ENCODE data around the gene NAALADL2.

Gene NAALADL2

GRCh38 chr3:174986685-174987084, 127.6 kb downstream of the NAALADL2 start:
- no peak for DNase-seq (ENCODE audit: extremely low spot score)
- TF ChIP-seq, protein P1, sequence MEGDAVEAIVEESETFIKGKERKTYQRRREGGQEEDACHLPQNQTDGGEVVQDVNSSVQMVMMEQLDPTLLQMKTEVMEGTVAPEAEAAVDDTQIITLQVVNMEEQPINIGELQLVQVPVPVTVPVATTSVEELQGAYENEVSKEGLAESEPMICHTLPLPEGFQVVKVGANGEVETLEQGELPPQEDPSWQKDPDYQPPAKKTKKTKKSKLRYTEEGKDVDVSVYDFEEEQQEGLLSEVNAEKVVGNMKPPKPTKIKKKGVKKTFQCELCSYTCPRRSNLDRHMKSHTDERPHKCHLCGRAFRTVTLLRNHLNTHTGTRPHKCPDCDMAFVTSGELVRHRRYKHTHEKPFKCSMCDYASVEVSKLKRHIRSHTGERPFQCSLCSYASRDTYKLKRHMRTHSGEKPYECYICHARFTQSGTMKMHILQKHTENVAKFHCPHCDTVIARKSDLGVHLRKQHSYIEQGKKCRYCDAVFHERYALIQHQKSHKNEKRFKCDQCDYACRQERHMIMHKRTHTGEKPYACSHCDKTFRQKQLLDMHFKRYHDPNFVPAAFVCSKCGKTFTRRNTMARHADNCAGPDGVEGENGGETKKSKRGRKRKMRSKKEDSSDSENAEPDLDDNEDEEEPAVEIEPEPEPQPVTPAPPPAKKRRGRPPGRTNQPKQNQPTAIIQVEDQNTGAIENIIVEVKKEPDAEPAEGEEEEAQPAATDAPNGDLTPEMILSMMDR (IDR thresholded peaks at IDR 0.05; ENCODE audit: control extremely low read depth, extremely low read depth, low read depth, missing control alignments) = no peak
- ChIA-PET CTCF (no interaction called here), POLR2A (no interaction called here)

DNA sequence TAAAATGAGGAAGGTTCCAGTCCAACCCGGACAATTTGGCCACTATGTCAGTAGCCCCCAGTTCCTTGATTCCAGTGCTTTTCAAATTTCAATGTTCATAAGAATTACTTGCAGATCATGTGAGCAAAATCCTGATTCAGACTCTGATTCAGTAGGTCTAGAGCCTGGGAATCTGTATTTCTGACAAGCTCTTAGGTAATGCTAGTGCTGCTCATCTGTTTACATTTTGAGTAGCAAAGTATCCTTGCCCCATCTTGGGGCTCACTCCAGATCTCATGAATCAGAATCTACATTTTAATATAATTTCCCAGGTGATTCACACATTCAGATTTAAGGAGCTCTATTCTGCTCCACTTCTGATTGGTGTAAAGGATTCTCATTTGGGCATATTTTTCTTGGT, 142.0 kb downstream of the NAALADL2 start:
- TF ChIP-seq, protein P1 (IDR thresholded peaks at IDR 0.05; ENCODE audit: control extremely low read depth, extremely low read depth, low read depth, missing control alignments) = no peak
- ChIA-PET POLR2A (no interaction called here), CTCF (interaction anchor here (0.7 to 1.2 kb wide), 2 partner anchors 9 to 12 kb away, joined by 3 to 5 read pairs; no protein-coding TSS in a partner anchor)
- no peak for DNase-seq (ENCODE audit: extremely low spot score)

GRCh38 chr3:175002732-175003143, 143.6 kb downstream of the NAALADL2 start:
- TF ChIP-seq, protein P1 (IDR thresholded peaks at IDR 0.05; ENCODE audit: control extremely low read depth, extremely low read depth, low read depth, missing control alignments) = no peak
- ChIA-PET CTCF (no interaction called here), POLR2A (no interaction called here)
- no peak for DNase-seq (ENCODE audit: extremely low spot score)

GRCh38 chr3:175003590-175003989, 144.5 kb downstream of the NAALADL2 start:
- no peak for DNase-seq (ENCODE audit: extremely low spot score)
- TF ChIP-seq, protein P1 (IDR thresholded peaks at IDR 0.05; ENCODE audit: control extremely low read depth, extremely low read depth, low read depth, missing control alignments) = no peak
- POLR2A ChIA-PET = no interaction called here
- CTCF ChIA-PET = interaction anchor here (1.0 kb wide), 1 partner anchor 12 kb away, joined by 3 read pairs; no protein-coding TSS in a partner anchor

DNA sequence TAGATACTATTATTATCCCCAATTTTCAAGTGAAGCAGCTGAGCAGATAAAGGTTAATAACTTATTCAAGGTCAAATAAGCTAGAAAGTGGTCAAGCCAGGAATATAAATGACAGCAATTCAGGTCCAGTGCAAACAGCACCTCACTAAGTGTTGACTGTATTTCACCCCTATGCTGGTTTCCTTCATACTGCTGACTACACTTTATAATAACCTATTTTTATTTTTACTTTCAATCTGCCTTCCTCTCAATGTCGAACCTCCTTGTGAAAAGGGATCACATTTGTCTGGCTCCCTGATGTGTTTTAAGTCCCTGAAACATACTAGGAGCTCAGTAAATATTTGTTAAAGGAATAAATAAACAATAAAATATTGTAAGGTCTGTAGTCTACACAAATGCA, 146.1 kb downstream of the NAALADL2 start:
- TF ChIP-seq, protein P1 (IDR thresholded peaks at IDR 0.05; ENCODE audit: control extremely low read depth, extremely low read depth, low read depth, missing control alignments) = no peak
- POLR2A ChIA-PET = no interaction called here
- CTCF ChIA-PET = no interaction called here
- no peak for DNase-seq (ENCODE audit: extremely low spot score)

DNA sequence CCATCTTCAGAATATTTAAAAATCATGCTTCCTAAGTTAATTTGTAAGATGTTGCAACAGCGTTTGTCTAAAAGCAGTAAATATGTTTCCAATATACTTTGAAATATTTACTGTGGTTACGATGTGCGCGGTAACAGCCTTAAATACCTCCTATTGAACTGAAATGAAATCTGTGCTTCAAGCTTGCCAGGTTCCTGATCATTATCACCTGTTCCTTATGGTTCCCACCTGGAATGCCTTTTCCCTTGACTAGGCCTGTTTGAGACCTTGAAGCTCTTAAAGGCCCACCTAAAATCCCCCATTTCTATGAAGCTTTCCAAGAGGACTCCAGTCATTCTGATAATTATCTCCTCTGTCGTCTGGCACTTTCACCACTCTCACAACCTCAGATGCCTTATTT, 146.7 kb downstream of the NAALADL2 start:
- ChIA-PET CTCF (interaction anchor here (1.7 kb wide), 1 partner anchor 13 kb away, joined by 5 read pairs; no protein-coding TSS in a partner anchor), POLR2A (no interaction called here)
- TF ChIP-seq, protein P1 (IDR thresholded peaks at IDR 0.05; ENCODE audit: control extremely low read depth, extremely low read depth, low read depth, missing control alignments) = no peak
- no peak for DNase-seq (ENCODE audit: extremely low spot score)

GRCh38 chr3:175007306-175007705, 148.2 kb downstream of the NAALADL2 start:
- DNase-seq (ENCODE audit: extremely low spot score) = no peak
- ChIA-PET CTCF (interaction anchor here (1.7 kb wide), 1 partner anchor 11 kb away, joined by 5 read pairs; no protein-coding TSS in a partner anchor), POLR2A (no interaction called here)
- TF ChIP-seq, protein P1 (IDR thresholded peaks at IDR 0.05; ENCODE audit: control extremely low read depth, extremely low read depth, low read depth, missing control alignments) = no peak

Measured in GM10248 (cell line).